ENCODE data around the gene L1CAM. TPM values are rescaled to one million over a fixed set of nuclear protein-coding genes. Genes with fewer than 3 reads are reported as not detected.
"Not testable (repeated sequence)": the region's sequence is repeated elsewhere in the genome, so short reads cannot be mapped to it uniquely, and the experiment has no call there.

Gene L1CAM
- polyA plus RNA-seq, 3 donors from 2014 or later, result not detected

DNA sequence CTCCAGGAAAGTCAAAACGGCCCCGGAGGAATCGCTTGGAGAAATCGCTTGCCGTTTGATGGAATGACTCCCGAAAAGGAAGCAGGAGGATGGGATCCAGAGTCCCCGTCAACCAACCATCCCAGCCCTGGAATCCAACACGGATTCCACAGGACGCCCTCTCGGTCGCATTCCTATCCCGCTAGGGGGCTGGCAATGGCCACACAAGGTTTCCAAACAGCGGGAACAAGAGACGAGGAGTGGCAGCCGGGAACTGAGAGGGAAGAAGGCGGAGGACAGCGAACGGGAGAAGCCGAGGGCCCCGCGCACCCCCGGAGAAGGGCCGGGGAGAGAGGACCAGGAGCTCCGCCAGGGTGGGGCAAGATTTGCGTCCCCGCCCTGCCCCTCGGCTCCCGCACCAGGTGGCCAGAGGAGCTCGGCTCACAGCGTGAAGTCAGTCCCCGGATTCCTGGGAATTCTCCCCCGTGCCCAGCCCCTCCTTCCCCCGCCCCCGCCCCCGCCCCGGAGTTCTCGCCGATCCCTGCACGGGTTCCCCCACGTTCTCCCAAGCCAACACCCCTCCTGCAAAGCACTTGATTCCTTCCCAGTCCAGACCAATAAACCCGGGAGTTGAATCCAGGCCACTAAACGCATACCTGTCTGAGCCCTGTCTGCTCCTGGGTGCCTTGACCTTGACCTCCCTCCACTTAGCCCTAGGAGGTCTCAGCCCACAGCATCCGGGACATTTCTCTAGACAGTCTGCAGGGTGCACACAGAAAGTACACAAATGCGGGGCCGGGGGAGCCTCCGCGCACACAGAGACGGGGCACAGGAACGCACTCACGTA is 57.0 kb downstream of the L1CAM start:
- peaks cover 0 to 2% (median 0%) of the 10 kb centered on the region in 6 donors for H3K9me3 Mint-ChIP-seq
- peaks cover 40 to 47% of the 10 kb centered on the region in 2 donors for H3K4me1 Mint-ChIP-seq
- H3K27me3 Mint-ChIP-seq (ENCODE audit: low read depth in 3 of 3), result peaks cover 1 to 13% (median 8%) of the 10 kb centered on the region in 3 donors
- DNase-seq, result peak in 1 of 3 donors; percentile 28
- peak overlapping the region; percentile 43 to 94 (median 70) for H3K27ac Mint-ChIP-seq
- peaks cover 0 to 7% (median 4%) of the 10 kb centered on the region in 3 donors for H3K36me3 Mint-ChIP-seq
- peak overlapping the region; percentile 85 to 90 (median 86) for H3K4me3 Mint-ChIP-seq

DNA sequence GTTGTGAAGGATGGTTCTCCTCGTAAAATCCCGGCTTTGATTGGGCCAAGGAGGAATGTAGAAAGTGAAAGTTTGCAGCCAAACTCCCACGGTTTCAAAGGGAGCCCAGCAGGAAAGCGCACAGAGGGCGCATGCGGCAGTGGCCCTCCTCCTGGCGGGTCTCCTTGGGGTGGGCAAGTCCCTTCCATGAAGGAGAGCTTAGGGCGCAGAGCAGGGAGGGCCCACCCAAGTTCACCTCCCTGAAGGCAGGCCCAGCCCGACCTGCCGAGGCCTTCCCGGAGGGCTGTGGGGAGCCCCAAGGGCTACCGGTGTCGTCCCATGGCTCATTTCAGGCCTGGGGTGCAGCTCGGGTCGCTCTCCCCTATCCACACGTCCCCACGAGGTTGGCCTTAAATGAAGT is 57.7 kb downstream of the L1CAM start:
- DNase-seq, result no peak
- H3K4me3 Mint-ChIP-seq, result peak overlapping the region; percentile 44 to 90 (median 85)
- H3K27ac Mint-ChIP-seq, result peak overlapping the region; percentile 58 to 78 (median 70)
- H3K9me3 Mint-ChIP-seq, result peaks cover 0 to 2% (median 0%) of the 10 kb centered on the region in 6 donors
- peaks cover 1 to 17% (median 6%) of the 10 kb centered on the region in 3 donors for H3K27me3 Mint-ChIP-seq (ENCODE audit: low read depth in 3 of 3)
- peaks cover 0 to 7% (median 4%) of the 10 kb centered on the region in 3 donors for H3K36me3 Mint-ChIP-seq
- H3K4me1 Mint-ChIP-seq, result peaks cover 46 to 52% of the 10 kb centered on the region in 2 donors

- DNase-seq, result no peak
- H3K36me3 Mint-ChIP-seq, result peaks cover 0 to 7% (median 4%) of the 10 kb centered on the region in 3 donors
- peak overlapping the region; percentile 67 to 79 (median 73) for H3K27ac Mint-ChIP-seq
- H3K9me3 Mint-ChIP-seq, result no peaks in the 10 kb centered on the region
- peaks cover 1 to 17% (median 6%) of the 10 kb centered on the region in 3 donors for H3K27me3 Mint-ChIP-seq (ENCODE audit: low read depth in 3 of 3)
- peak overlapping the region; percentile 51 to 85 (median 60) for H3K4me3 Mint-ChIP-seq
- peaks cover 47 to 52% of the 10 kb centered on the region in 2 donors for H3K4me1 Mint-ChIP-seq
Measured at GRCh38 chrX:153827903-153828302, 58.1 kb downstream of the L1CAM start.

DNA sequence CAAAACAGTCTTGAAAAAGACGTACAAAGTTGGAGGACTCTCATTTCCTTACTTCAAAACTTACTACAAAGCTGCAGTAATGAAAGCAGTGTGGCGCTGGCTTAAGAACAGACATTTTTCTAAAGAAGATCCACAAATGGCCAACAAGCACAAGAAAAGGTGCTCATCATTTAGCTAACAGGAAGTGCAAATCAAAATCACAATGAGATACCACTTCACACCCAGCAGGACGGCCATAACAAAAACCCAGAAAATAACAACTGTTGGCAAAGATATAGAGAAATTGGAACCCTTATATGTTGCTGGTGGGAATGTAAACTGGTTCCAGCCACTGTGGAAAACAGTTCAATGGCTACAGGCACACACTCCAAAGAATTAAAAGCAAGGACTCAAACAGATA is 59.0 kb downstream of the L1CAM start:
- H3K36me3 Mint-ChIP-seq, result peaks cover 0 to 7% (median 4%) of the 10 kb centered on the region in 3 donors
- peak overlapping the region; percentile 50 to 79 (median 73) for H3K27ac Mint-ChIP-seq
- no peaks in the 10 kb centered on the region for H3K9me3 Mint-ChIP-seq
- no peak for DNase-seq
- peaks cover 55 to 58% of the 10 kb centered on the region in 2 donors for H3K4me1 Mint-ChIP-seq
- peak overlapping the region; percentile 33 to 73 (median 55) for H3K4me3 Mint-ChIP-seq
- peaks cover 8 to 18% (median 9%) of the 10 kb centered on the region in 3 donors for H3K27me3 Mint-ChIP-seq (ENCODE audit: low read depth in 3 of 3)

- Mint-ChIP-seq H3K4me3 (peak overlapping the region in 3 of 5 donors; percentile 36 to 55 (median 39)), H3K27ac (peak overlapping the region in 5 of 6 donors; percentile 37 to 74 (median 65)), H3K9me3 (no peaks in the 10 kb centered on the region), H3K36me3 (peaks cover 0 to 7% (median 4%) of the 10 kb centered on the region in 3 donors), H3K27me3 (ENCODE audit: low read depth in 3 of 3) (peaks cover 11 to 26% (median 16%) of the 10 kb centered on the region in 3 donors), H3K4me1 (peaks cover 73% of the 10 kb centered on the region in 2 donors)
- no peak for DNase-seq
Measured at GRCh38 chrX:153825042-153825441, 60.9 kb downstream of the L1CAM start.

DNA sequence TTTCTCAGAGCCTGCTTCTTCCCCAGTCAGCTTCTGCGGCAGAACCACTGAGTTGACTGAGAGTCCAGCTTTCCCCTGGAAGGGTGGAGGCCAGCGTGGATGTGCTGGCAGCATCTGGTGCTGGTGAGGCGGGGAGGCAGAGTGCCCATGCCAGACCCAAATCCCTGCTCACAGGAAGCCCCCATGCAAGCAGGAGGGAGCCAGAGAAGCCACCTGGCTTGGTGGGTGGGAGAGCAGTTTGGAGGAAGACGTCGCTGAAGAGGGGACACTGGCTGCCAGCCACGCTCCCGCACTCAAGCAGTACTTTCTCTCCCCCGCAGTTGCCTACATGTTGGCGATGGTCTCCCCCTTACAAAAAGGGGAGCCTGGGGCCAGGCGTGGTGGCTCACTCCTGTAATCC is 61.6 kb downstream of the L1CAM start:
- Mint-ChIP-seq H3K4me3 (peak overlapping the region in 3 of 5 donors; percentile 12 to 39 (median 15)), H3K9me3 (no peaks in the 10 kb centered on the region), H3K4me1 (peaks cover 77 to 78% of the 10 kb centered on the region in 2 donors), H3K27me3 (ENCODE audit: low read depth in 3 of 3) (peaks cover 11 to 28% (median 16%) of the 10 kb centered on the region in 3 donors), H3K36me3 (peaks cover 0 to 7% (median 4%) of the 10 kb centered on the region in 3 donors), H3K27ac (peak overlapping the region in 5 of 6 donors; percentile 63 to 82 (median 74))
- no peak for DNase-seq

DNA sequence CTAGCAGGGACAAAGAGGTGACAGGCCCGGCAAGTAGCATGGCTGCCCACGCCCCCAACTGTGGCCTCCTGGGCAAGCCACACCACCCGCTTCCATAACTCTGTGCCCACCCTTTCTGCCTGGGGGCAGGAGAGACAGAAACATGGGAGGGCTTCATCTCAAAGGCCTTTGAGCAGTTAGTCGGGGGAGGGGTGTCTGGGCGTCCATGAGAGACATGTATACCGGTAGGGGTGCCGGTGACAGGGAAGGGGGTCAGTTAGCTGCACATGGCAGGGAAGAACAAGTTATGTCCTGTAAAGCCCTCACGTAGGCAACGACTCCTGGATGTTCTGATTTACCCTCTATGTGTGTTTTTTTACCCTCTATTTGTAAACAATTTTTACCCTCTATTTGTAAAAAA is 64.9 kb downstream of the L1CAM start:
- no peak for DNase-seq
- H3K9me3 Mint-ChIP-seq, result no peaks in the 10 kb centered on the region
- H3K36me3 Mint-ChIP-seq, result no peaks in the 10 kb centered on the region
- H3K4me3 Mint-ChIP-seq, result peak overlapping the region; percentile 64 to 84 (median 77)
- peak overlapping the region; percentile 89 to 94 (median 92) for H3K27ac Mint-ChIP-seq
- peaks cover 20 to 29% (median 24%) of the 10 kb centered on the region in 3 donors for H3K27me3 Mint-ChIP-seq (ENCODE audit: low read depth in 3 of 3)
- H3K4me1 Mint-ChIP-seq, result peaks cover 77 to 86% of the 10 kb centered on the region in 2 donors

GRCh38 chrX:153820601-153821000 is 65.4 kb downstream of the L1CAM start:
- H3K36me3 Mint-ChIP-seq, result no peaks in the 10 kb centered on the region
- DNase-seq, result no peak
- peak overlapping the region; percentile 64 to 84 (median 77) for H3K4me3 Mint-ChIP-seq
- H3K4me1 Mint-ChIP-seq, result peaks cover 73 to 82% of the 10 kb centered on the region in 2 donors
- peak overlapping the region; percentile 89 to 94 (median 92) for H3K27ac Mint-ChIP-seq
- no peaks in the 10 kb centered on the region for H3K9me3 Mint-ChIP-seq
- H3K27me3 Mint-ChIP-seq (ENCODE audit: low read depth in 3 of 3), result peaks cover 20 to 29% (median 24%) of the 10 kb centered on the region in 3 donors

- Mint-ChIP-seq H3K4me3 (peak overlapping the region; percentile 64 to 78 (median 66)), H3K4me1 (peaks cover 71 to 80% of the 10 kb centered on the region in 2 donors), H3K36me3 (no peaks in the 10 kb centered on the region), H3K27ac (peak overlapping the region; percentile 65 to 89 (median 84)), H3K27me3 (ENCODE audit: low read depth in 3 of 3) (peaks cover 20 to 29% (median 24%) of the 10 kb centered on the region in 3 donors), H3K9me3 (no peaks in the 10 kb centered on the region)
- no peak for DNase-seq
Measured at GRCh38 chrX:153819384-153820040, 66.5 kb downstream of the L1CAM start.

- no peaks in the 10 kb centered on the region for H3K9me3 Mint-ChIP-seq
- no peaks in the 10 kb centered on the region for H3K36me3 Mint-ChIP-seq
- peak overlapping the region; percentile 69 to 89 (median 84) for H3K27ac Mint-ChIP-seq
- peaks cover 67 to 74% of the 10 kb centered on the region in 2 donors for H3K4me1 Mint-ChIP-seq
- DNase-seq, result peak; percentile 79 to 81 (median 81)
- H3K27me3 Mint-ChIP-seq (ENCODE audit: low read depth in 3 of 3), result peaks cover 20 to 28% (median 26%) of the 10 kb centered on the region in 3 donors
- H3K4me3 Mint-ChIP-seq, result peak overlapping the region; percentile 64 to 78 (median 70)
Measured at GRCh38 chrX:153818571-153819383, 67.2 kb downstream of the L1CAM start.

DNA sequence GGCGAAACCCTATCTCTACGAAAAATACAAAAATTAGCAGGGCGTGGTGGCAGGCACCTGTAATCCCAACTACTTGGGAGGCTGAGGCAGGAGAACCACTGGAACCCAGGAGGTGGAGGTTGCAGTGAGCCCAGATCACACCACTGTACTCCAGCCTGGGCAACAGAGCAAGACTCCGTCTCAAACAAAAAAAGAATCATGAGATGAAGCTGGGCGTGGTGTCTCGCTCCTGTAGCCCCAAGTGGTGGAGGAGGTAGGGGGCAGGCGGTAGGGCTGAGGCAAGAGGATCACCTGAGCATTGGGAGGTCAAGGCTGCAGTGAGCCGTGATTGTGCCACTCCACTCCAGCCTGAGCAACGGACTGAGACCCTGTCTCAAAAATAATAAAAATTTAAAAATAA is 67.9 kb downstream of the L1CAM start:
- Mint-ChIP-seq H3K27ac (peak overlapping the region in 5 of 6 donors; percentile 60 to 93 (median 89)), H3K4me1 (peaks cover 63 to 76% of the 10 kb centered on the region in 2 donors), H3K4me3 (peak overlapping the region; percentile 27 to 80 (median 62)), H3K27me3 (ENCODE audit: low read depth in 3 of 3) (peaks cover 20 to 27% (median 25%) of the 10 kb centered on the region in 3 donors)
- not testable (repeated sequence) for DNase-seq, H3K9me3 Mint-ChIP-seq, H3K36me3 Mint-ChIP-seq

- Mint-ChIP-seq H3K27ac (peak overlapping the region; percentile 60 to 93 (median 90)), H3K27me3 (ENCODE audit: low read depth in 3 of 3) (peaks cover 14 to 27% (median 24%) of the 10 kb centered on the region in 3 donors), H3K4me1 (peaks cover 53 to 76% of the 10 kb centered on the region in 2 donors), H3K4me3 (peak overlapping the region; percentile 62 to 85 (median 75)), H3K9me3 (no peaks in the 10 kb centered on the region), H3K36me3 (no peaks in the 10 kb centered on the region)
- peak; percentile 82 to 83 (median 83) for DNase-seq
Measured at GRCh38 chrX:153816831-153817690, 68.9 kb downstream of the L1CAM start.
